Fibroblast of the aortic adventitia (primary cell): ENCODE results near the gene CHMP4A. TPM values are rescaled to one million over a fixed set of nuclear protein-coding genes. Genes with fewer than 3 reads are reported as not detected.

ENCODE experiments used
- DNase-seq: peaks from one replicate; pipeline ENCODE4 v3.0.0-alpha.2; 2010; ENCODE audit warnings: low read depth
- H3K4me3 ChIP-seq: 2 replicates; pipeline ENCODE4 v1.5.1; 2011; ENCODE audit warnings: low read depth, mild to moderate bottlenecking, control low read depth, low read length, moderate library complexity
- CTCF ChIP-seq: IDR thresholded peaks from 2 replicates; pipeline ENCODE4 v1.5.1; 2011; ENCODE audit warnings: mild to moderate bottlenecking, low read length, control low read depth, inconsistent platforms; ENCODE audit not compliant: insufficient read depth
- total RNA-seq: library from RNA; depleted of rRNA; stranded (reverse); fragments of >200 nt; gene quantifications from 2 replicates; pipeline ENCODE4 v1.2.3, GENCODE V29; 2012; ENCODE audit warnings: low replicate concordance

CHMP4A gene
- total RNA-seq, 1 donor: 70.7 TPM

DNA sequence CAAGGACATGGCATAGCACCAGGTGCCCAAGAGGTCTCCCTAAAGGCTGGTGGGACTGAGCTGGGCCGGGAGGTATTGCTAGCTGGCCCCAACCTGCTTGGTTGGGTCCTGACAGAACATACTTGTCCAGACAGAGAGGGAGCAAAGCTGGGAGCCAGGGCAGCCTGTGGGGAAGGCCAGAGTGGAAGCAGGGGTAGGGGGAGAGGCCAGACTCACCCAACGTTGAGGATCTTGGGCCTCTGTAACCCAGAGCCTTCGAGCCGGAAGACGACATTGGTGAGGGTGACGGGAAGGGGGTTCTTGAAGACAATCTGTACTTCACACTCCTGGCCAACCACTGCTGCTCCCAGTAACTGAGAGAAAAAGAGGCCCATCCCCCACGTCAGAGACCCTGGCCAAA lies 40.6 kb upstream of the CHMP4A start:
- no peak overlapping the region for H3K4me3 ChIP-seq
- no peak for DNase-seq
- TF ChIP-seq CTCF: no peak

DNA sequence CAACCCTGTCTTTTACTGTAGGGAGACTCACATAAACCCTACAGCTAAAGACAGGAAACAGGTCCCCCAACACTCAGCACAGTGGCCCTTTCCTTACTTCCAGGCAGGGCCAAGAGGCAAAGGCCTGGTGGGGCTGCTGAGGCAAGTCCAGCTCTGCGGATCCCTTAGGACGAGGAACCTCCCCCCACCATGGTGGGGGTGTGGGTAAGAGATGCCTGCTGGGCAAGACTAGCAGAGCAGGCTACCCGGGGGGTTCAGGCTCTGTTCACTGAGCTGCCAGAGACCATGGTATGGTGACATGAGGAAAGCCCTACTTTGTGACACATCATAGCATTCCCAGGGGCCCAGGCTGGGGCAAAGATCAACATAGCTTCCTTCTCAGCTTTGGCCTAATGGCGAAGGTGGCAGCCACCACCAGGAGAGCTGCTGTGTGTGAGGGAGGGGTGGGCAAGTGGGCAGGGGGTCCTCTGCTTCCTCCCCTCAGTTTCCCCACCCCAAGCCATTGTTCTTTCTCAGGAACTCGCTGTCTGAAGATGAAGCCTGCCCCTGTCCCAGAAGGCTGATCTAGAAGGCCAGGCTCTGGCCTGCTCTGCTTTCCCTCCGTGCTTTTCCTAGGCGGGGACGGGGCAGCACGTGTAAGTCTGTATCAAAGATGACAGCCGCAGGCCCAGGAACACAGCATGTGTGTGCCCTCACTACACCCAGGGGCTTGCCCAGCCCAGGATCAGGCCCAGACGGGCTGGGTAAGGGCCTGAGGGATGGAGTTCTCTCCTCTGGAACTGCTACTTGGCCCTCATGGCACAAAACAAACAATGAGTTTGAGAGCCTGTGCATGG lies 39.2 kb upstream of the CHMP4A start:
- DNase-seq: no peak

GRCh38 chr14:24251880-24252288 lies 38.6 kb upstream of the CHMP4A start:
- peak; percentile 26 for TF ChIP-seq CTCF
- DNase-seq: no peak
- H3K4me3 ChIP-seq: no peak overlapping the region

More for the DNA sequence above, 39.2 kb upstream of the CHMP4A start:
- no peak for TF ChIP-seq CTCF
- no peak overlapping the region for H3K4me3 ChIP-seq

DNA sequence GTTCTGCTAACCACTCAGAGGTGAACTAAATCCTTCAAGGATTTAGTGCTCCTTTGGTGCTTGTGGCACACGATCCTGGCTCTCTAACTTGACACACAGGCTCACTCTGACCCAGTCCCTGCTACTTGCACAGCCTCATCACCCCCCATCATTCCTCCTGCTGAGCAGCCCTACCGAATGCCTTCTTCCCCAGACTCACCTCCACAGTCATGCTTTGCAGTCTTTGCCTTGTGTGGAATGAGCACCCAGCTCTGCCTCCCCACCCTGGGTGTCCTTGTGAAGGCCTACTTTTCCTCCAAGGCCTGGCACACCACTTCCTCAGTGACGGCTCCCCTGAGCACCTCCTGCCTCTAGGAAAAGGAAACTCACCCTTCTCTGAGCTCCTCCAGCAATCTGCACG lies 37.1 kb upstream of the CHMP4A start:
- no peak for TF ChIP-seq CTCF
- H3K4me3 ChIP-seq: no peak overlapping the region
- DNase-seq: no peak

GRCh38 chr14:24249230-24250021 lies 36.1 kb upstream of the CHMP4A start:
- no peak for TF ChIP-seq CTCF
- H3K4me3 ChIP-seq: no peak overlapping the region
- DNase-seq: no peak

- no peak for DNase-seq
- H3K4me3 ChIP-seq: no peak overlapping the region
- no peak for TF ChIP-seq CTCF
Observed at GRCh38 chr14:24247422-24247821, 34.1 kb upstream of the CHMP4A start.
